Transverse colon (tissue), 4 donors: Measurements from ENCODE around the gene AQR. TPM values are rescaled to one million over a fixed set of nuclear protein-coding genes. Genes with fewer than 3 reads are reported as not detected.
"Not testable (repeated sequence)": the region's sequence is repeated elsewhere in the genome, so short reads cannot be mapped to it uniquely, and the experiment has no call there.

Experiments
- DNase-seq: peaks from one replicate; pipeline ENCODE4 v3.0.0-alpha.2; 2019
- H3K27ac ChIP-seq, 4 donors: fragments of 200-600 bp; sonication (generic); 2 replicates each; pipeline ENCODE4 v1.5.1; 2016 to 2018; ENCODE audit warnings: inconsistent platforms in 4 of 4
- H3K27me3 ChIP-seq: fragments of 200-600 bp; sonication (generic); 2 replicates; pipeline ENCODE4 v1.5.1; 2017; ENCODE audit warnings: inconsistent platforms
- H3K36me3 ChIP-seq, 4 donors: fragments of 200-600 bp; sonication (generic); 2 replicates each; pipeline ENCODE4 v1.5.1; 2017 to 2019; ENCODE audit warnings: inconsistent platforms in 4 of 4
- H3K4me1 ChIP-seq, 4 donors: fragments of 200-600 bp; sonication (generic); 2 replicates each; pipeline ENCODE4 v1.5.1; 2017 to 2020; ENCODE audit warnings: inconsistent platforms in 4 of 4
- H3K4me3 ChIP-seq, 4 donors: fragments of 200-600 bp; sonication (generic); 1 replicate in 1 of 4; 2 replicates in 3 of 4; pipeline versions ENCODE4 v1.5.1 to v1.6.1; 2017 to 2019; ENCODE audit warnings: inconsistent platforms in 4 of 4
- H3K9me3 ChIP-seq, 2 donors: fragments of 200-600 bp; sonication (generic); 2 replicates each; pipeline ENCODE4 v1.5.1; 2017 to 2019; ENCODE audit warnings: inconsistent platforms in 2 of 2
- CTCF ChIP-seq, 5 experiments: fragments of 200-600 bp in 3 of 5; fragments of 450-650 bp in 2 of 5; sonication (generic) in 3 of 5; IDR thresholded peaks; 1 replicate in 2 of 5; 2 replicates in 3 of 5; pipeline ENCODE4 v1.5.1; 2016 to 2017; ENCODE audit warnings: antibody characterized with exemption in 5 of 5, inconsistent platforms in 3 of 5, mild to moderate bottlenecking in 2 of 5, moderate library complexity in 1 of 5
- EP300 ChIP-seq: sonication (generic); formaldehyde crosslinking; IDR thresholded peaks from one replicate; pipeline ENCODE4 v1.6.1; 2017; ENCODE audit warnings: antibody characterized with exemption, low read depth
- POLR2A ChIP-seq: fragments of 450-650 bp; IDR thresholded peaks from one replicate; pipeline ENCODE4 v1.6.1; 2016; ENCODE audit warnings: antibody characterized with exemption, mild to moderate bottlenecking, moderate library complexity
- POLR2AphosphoS5 ChIP-seq, 3 donors: sonication (generic); formaldehyde crosslinking; IDR thresholded peaks; one replicate each; pipeline ENCODE4 v1.6.1; 2016; ENCODE audit warnings: antibody characterized with exemption in 3 of 3
- WGBS, 2 donors: methylation state at CpG; one replicate each; pipeline ENCODE4 v1.1.5; 2018; ENCODE audit warnings: low coverage in 1 of 2; 5-methylcytosine and 5-hydroxymethylcytosine counted together
- in situ Hi-C, 4 donors: fragments of 200-750 bp; cut with MboI; loops; one replicate each; pipeline versions ENCODE4 v1.15.0 to v1.15.1; 2017; ENCODE audit warnings: low sequenced_read_pairs in 3 of 4, low pct_ligation_motif_present in 1 of 4, low pct_unique_long_range_greater_than_20kb in 1 of 4
- intact Hi-C: fragments of 100-400 bp; cut with DNase I; formaldehyde crosslinking; loops from one replicate; pipeline ENCODE4 v1.15.1; 2023; ENCODE audit warnings: low total_unique reads
- total RNA-seq, 4 donors: library from RNA; depleted of rRNA; stranded (reverse); fragments of >200 nt; gene quantifications; one replicate each; pipeline ENCODE4 v1.1.0, GENCODE V29; 2016

Gene AQR
- total RNA-seq, 4 donors from 2014 or later: 13.8 to 25.7 (median 23.5) TPM

GRCh38 chr15:34810443-34811129 is 159.0 kb downstream of the AQR start:
- no peak overlapping the region for H3K4me3 ChIP-seq
- H3K27ac ChIP-seq: no peak overlapping the region
- H3K9me3 ChIP-seq: no peaks in the 10 kb centered on the region
- no peaks in the 10 kb centered on the region for H3K4me1 ChIP-seq
- intact Hi-C loops: no loop called here
- no peak for DNase-seq
- in situ Hi-C loops: no loop called here
- WGBS, 2 donors: 67 to 70% methylated on average over 1 to 5 of the region's 5 CpGs
- peaks cover 6% of the 10 kb centered on the region for H3K27me3 ChIP-seq
- H3K36me3 ChIP-seq: no peaks in the 10 kb centered on the region
- TF ChIP-seq POLR2A (no peak), POLR2AphosphoS5 (IDR thresholded peaks at IDR 0.05) (no peak), EP300 (no peak), CTCF (IDR thresholded peaks at IDR 0.05) (no peak)

GRCh38 chr15:34809186-34809585 is 160.4 kb downstream of the AQR start:
- H3K9me3 ChIP-seq: no peaks in the 10 kb centered on the region
- intact Hi-C loops (no loop called here), in situ Hi-C loops (no loop called here)
- peaks cover 6% of the 10 kb centered on the region for H3K27me3 ChIP-seq
- H3K36me3 ChIP-seq: no peaks in the 10 kb centered on the region
- no peak for TF ChIP-seq POLR2AphosphoS5 (IDR thresholded peaks at IDR 0.05)
- no peak for TF ChIP-seq POLR2A
- TF ChIP-seq CTCF (IDR thresholded peaks at IDR 0.05): no peak
- TF ChIP-seq EP300: no peak
- no peak overlapping the region for H3K4me3 ChIP-seq
- no peak overlapping the region for H3K27ac ChIP-seq
- DNase-seq: no peak
- 65 to 73% methylated on average over 3 of the region's 3 CpGs for WGBS, 2 donors
- H3K4me1 ChIP-seq: no peaks in the 10 kb centered on the region

- Histone ChIP-seq H3K27me3 (peaks cover 4% of the 10 kb centered on the region), H3K27ac (no peak overlapping the region), H3K9me3 (no peaks in the 10 kb centered on the region), H3K4me3 (no peak overlapping the region), H3K4me1 (no peaks in the 10 kb centered on the region), H3K36me3 (no peaks in the 10 kb centered on the region)
- TF ChIP-seq POLR2A (no peak), CTCF (IDR thresholded peaks at IDR 0.05) (no peak), EP300 (no peak), POLR2AphosphoS5 (IDR thresholded peaks at IDR 0.05) (no peak)
- in situ Hi-C loops: no loop called here
- intact Hi-C loops: no loop called here
- DNase-seq: no peak
- 88 to 92% methylated on average over 1 to 3 of the region's 3 CpGs for WGBS, 2 donors
These were observed 161.5 kb downstream of the AQR start for GRCh38 chr15:34808016-34808415.

- H3K4me1 ChIP-seq, H3K4me3 ChIP-seq, H3K9me3 ChIP-seq, H3K27ac ChIP-seq, H3K36me3 ChIP-seq, in situ Hi-C loops, intact Hi-C loops, H3K27me3 ChIP-seq, DNase-seq: not testable (repeated sequence)
- WGBS, 2 donors: 68 to 72% methylated on average over 3 to 8 of the region's 8 CpGs
These were observed 162.3 kb downstream of the AQR start for GRCh38 chr15:34807241-34807640.

GRCh38 chr15:34804776-34805175 is 164.8 kb downstream of the AQR start:
- TF ChIP-seq EP300 (no peak), POLR2AphosphoS5 (IDR thresholded peaks at IDR 0.05) (no peak), POLR2A (no peak), CTCF (IDR thresholded peaks at IDR 0.05) (no peak)
- Histone ChIP-seq H3K4me3 (no peak overlapping the region), H3K4me1 (no peaks in the 10 kb centered on the region), H3K27ac (no peak overlapping the region), H3K36me3 (no peaks in the 10 kb centered on the region), H3K27me3 (no peaks in the 10 kb centered on the region), H3K9me3 (no peaks in the 10 kb centered on the region)
- 61 to 63% methylated on average over 2 to 3 of the region's 3 CpGs for WGBS, 2 donors
- in situ Hi-C loops: no loop called here
- no peak for DNase-seq
- intact Hi-C loops: no loop called here
